ENCODE measurements around the gene CALN1.
"Not testable (repeated sequence)": the region's sequence is repeated elsewhere in the genome, so short reads cannot be mapped to it uniquely, and the experiment has no call there.

Gene CALN1

GRCh38 chr7:72265071-72265904, 146.8 kb downstream of the CALN1 start:
- DNase-seq, result no peak

GRCh38 chr7:72260406-72260805, 151.7 kb downstream of the CALN1 start:
- no peak for DNase-seq

DNA sequence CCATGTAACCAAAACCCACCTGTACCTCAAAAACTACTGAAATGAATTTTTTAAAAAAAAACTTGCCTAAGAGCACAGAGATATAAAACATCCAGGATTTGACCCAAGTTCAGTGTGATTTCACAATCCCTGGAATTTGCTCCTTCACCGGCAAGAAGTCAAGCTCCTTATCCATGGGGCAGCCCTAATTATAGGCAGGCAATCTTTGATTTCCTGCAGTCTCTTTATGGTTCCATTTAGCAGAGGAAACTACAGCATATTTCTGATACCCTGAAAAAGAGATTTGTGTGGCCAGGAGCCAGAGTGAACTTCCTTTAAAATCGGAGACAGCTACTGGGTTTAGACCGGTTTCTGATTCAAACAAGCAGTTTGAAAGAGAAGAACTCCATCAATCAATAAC, 154.1 kb downstream of the CALN1 start:
- DNase-seq, result no peak

DNA sequence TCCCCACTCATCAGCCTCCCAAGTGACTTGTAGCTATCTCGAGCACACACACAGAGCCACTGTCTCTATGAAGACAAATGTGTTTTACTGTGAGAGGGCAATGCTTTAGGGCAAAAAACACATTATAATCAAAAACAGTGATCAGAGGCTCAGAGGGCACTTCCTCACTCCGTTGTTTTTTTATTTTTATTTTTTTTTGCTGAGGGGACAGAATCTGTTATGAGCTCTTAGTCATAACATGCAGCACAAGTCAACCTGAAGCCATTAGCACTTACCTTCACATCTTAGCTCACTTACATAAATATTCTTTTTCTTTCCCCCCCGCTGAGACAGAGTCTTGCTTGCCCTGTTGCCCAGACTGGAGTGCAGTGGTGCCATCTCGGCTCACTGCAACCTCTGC, 157.7 kb downstream of the CALN1 start:
- DNase-seq, result no peak

DNA sequence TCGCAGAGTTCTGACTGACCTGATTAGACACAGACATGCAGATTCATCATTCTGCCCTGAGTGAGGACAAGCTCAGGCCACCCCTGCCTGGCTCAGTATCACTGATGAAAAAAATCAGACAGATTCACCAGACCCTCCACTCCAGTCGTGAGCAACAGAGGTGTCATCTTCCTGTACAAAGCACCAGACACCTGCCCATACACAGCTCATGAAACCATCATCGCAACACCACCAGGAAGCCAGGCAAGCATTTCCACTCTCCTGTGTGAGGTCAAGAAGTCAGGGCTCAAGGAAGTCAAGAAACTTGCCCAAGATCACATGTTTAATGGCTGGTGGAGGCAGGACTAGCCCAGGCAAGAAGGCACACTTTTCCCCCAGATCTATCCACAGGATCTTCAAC, 163.0 kb downstream of the CALN1 start:
- no peak for DNase-seq

DNA sequence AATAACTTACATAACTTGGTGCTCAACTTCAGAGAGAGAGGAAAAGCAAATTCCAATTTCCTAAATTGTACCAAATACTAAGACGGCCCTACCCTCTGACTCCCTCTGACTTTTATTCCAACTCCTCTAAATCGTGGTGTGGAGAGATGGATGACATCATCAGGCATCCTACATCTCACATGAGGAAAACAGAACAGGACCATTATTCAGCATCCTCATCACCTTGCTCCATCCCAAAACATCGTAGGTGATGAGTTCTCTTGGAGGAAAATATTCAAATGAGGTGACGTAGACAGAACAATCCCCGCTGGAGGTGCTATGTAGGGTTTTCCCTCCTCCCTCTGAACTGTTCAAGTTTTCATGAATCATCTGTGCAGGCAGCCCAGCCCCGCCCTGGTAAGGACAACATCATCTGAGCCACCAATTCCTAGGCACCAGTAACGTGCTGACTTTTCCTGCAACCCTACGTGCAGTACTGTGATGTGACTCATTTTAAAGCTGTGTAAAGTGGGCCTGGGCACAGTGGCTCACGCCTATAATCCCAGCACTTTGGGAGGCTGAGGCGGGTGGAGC, 167.2 kb downstream of the CALN1 start:
- no peak for DNase-seq

DNA sequence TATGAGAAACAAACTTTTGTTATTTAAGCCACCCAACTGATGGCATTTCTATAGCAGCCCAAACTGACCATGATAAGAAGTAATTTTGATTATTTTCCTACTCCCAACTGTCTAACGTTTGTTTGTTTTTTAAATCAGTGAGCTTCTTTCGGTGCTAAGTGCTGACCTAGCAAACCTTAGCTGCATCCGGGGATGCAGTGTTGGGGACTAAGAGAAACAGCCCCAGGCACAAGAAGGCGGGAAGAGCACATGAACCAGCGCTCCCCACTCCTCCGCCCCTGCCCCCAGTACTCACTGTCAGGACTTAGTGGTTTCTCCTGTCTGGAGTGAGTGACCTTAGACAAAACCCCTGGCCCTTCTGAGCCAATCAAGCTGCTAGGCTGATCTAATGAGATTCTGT, 168.8 kb downstream of the CALN1 start:
- no peak for DNase-seq

DNA sequence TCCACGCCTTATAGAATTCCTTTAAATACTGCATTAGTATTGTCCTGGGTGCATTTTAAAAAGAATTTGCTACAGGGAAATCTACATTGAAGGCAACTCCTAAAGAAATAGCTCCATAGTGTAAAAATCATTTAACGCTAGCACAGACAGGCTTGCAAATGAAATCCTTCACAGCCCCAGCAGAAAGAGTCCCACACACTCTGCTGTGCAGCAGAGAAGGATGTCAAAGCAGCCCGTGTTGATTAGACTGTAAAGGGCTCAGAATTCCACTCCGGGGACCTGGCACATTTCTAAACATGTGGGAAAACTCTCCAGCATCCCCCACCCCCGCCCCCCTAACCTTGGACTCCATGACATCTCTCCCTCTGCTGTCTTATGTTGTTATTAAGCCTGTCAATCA, 176.8 kb downstream of the CALN1 start:
- DNase-seq, result no peak

GRCh38 chr7:72234086-72234485, 178.1 kb downstream of the CALN1 start:
- DNase-seq, result no peak

DNA sequence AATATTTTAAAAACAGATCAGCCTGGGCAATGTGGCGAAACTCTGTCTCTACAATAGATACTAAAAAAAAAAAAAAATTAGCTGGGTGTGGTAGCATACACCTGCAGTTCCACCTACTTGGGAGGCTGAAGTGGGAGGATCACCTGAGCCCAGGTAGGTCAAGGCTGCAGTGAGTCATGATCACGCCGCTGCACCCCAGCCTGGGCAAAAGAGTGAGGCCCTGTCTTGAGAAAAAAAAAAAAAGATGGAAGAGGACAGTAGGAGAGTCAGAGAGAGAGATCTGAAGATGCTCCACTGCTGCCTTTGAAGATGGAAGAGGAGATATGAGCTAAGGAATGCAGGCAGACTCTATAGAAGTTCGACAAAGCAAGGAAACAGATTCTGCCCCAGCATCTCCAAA, 181.9 kb downstream of the CALN1 start:
- no peak for DNase-seq

DNA sequence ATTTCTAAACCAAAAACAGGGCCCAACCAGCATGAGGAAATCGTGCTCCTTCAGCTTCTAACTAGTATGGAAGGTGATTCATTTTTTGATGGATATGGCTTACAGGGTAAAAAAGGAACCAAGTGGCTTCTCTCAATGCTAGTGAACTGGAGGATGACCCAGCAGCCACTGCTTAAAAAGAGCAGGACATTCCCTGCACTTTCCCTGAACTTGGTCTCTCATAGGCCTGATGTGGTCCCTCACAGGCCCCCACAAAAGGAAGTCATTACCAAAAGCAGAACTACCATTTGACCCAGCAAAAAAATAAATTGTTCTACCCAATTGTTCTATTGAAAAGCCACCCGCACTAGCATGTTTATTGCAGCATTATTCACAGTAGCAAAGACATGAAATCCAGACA, 188.8 kb downstream of the CALN1 start:
- peak; percentile 5 for DNase-seq

DNA sequence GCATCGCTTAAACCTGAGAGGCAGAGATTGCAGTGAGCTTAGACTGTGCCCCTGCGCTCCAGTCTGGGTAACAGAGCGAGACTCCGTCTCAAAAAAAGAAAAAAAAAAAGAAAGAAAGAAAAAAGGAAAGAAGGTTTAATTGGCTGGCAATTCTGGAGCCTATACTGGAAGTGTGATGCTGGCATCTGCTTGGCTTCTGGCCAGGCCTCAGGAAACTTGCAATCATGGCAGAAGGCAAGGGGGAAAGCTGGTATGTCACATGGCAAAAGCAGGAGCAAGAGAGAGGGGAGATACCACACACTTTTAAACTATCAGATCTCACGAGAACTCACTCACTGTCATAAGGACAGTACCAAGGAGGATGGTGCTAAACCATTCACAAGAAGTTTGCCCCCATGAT, 190.0 kb downstream of the CALN1 start:
- DNase-seq, result no peak

DNA sequence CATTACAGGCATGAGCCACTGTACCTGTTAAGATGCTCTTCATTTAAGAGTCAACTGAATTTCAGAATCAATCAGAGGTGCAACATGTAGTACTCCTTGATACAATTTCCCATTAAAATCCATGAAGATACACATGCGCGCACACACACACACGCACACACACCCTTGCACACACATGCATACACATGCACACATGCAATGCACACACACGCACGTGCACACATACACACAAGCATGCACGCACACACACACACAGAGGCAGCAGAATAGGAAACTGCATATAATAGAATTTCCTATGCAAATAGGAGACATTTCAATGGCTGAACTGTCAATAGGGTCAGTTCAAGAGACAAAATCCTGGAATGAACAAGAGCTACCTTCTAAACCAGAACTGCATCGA, 192.6 kb downstream of the CALN1 start:
- DNase-seq, result no peak

DNA sequence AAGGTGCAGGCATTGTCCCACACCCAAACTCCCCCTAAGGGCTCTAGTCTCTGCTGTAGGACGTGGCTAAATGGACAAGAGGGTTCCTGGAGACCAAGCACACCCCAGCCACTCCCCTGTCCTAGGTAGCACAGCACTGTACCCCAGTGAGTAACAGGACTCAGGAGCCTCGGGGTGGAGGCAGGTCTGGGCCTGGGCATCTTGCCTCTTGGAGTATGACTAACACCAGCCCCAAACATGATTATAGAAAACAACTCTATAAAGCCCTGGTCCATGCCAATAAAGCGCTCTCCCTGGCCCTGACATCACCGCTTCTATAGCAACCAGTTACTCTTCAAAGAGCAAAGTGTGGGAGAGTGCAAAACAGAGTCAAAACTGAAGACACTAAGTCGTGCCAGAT, 195.0 kb downstream of the CALN1 start:
- DNase-seq, result no peak

DNA sequence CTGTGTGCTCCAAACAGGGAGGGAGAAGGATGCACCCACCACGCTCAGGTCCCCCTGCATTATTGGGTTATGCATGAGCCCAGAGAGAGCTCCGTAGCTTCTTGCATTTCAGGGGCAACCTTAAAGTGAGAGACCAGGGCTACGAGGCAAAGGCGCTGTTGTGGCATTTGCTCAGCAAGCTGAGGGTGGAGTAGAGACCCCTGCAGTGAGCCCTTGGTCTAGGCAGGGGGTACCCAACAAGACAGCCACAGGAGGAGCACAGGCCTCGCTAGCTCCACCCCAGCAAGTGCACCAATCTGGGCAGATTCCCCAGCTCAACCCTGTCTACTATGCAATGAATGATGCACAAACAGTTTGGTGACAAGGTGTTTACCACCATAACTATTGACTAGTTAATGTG, 198.4 kb downstream of the CALN1 start:
- no peak for DNase-seq

GRCh38 chr7:72213081-72213480, 199.1 kb downstream of the CALN1 start:
- no peak for DNase-seq

DNA sequence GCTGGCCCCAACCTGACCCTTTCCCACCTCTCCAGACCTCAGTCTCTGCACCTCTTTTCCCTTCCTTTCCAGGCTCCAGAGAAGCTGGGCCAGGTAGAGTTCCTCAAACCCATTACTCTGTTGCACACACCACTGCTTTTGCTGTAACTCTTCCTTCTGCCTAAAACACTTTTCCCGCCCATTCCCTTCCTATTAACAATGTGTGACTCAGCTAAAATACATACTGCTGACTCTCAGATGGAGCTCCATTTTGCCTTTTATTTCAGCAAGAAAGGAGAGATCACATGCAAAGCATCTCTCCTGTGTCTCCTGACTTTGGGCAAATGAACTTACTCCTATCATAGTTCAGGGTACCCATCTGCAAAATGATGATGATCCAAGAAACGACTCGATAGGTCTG, 201.0 kb downstream of the CALN1 start:
- DNase-seq, result no peak

DNA sequence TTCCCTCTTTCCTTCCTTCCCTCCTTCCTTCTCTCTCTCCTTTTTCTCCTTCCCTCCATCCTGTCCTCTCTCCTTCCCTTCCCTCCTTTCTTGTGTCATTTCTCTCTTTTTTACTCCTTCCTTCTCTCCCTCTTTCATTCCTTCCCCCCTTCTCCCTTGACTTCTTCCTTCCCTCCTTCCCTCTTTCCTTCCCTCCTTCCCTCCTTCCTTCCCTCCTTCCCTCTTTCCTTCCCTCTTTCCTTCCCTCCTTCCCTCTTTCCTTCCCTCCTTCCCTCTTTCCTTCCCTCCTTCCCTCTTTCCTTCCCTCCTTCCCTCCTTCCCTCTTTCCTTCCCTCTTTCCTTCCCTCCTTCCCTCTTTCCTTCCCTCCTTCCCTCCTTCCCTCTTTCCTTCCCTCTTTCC, 203.1 kb downstream of the CALN1 start:
- not testable (repeated sequence) for DNase-seq

DNA sequence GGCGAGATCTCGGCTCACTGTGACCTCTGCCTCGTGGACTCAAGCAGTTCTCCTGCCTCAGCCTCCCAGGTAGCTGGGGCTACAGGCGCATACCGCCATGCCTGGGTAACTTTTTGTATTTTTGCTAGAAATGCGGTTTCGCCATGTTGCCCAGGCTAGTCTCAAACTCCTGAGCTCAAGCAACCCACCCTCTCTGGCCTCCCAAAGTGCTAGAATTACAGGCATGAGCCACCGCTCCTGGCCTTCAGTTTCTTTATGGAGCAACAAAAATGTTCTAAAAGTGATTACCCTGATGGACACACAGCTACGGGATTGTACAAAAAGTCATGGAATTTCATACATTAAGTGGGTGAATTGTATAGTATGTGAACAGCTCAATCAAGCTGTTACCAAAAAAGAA, 216.0 kb downstream of the CALN1 start:
- no peak for DNase-seq

GRCh38 chr7:72190919-72191318, 221.2 kb downstream of the CALN1 start:
- no peak for DNase-seq

DNA sequence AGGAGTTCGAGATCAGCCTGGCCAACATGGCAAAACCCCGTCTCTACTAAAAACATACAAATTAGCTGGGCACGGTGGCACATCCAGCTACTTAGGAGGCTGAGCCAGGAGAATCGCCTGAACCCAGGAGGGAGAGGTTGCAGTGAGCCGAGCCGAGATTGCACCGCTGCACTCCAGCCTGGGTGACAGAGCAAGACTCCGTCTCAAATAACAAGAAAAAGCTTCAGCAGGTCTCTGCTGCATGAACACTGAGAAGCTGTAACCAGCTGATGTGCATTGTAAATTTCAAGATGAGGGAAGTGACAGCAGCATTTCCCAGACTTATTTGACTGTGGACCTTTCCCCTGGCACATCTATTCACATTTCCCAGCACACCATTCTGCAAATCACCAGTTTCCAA, 222.0 kb downstream of the CALN1 start:
- DNase-seq, result no peak

DNA sequence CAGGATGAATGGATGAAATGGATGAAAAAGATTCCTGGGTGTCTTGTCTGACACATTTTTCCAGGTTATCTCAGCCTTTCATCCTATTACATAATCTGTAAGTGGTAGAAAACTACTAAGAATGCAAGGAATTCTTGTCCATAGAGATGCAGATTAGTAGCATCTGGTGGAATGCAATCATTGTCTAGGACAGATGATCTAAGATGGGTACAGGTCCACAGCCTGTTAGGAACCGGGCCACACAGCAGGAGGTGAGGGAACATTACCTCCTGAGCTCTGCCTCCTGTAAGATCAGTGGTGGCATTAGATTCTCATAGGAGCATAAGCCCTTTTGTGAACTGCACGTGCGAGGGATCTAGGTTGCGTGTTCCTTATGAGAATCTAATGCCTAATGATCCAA, 225.0 kb downstream of the CALN1 start:
- no peak for DNase-seq

DNA sequence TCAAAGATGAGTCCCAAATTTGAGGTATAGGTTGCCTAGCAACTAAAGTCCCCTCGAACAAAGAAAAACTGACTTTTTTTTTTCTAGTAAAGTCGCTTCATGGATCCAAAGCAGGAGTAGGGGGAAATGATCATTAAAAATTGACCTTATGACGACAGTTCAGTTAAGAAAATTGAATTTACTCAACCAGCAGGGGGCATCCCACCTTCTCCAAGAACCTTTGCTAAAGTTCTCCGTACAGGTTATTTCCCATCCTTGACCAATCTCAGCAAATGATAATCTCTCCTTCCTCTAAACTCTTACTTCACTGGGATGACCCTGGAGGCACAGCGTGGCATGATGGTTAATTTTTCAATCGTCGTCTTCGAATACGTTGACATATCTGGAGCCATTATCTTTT, 228.3 kb downstream of the CALN1 start:
- DNase-seq, result no peak

DNA sequence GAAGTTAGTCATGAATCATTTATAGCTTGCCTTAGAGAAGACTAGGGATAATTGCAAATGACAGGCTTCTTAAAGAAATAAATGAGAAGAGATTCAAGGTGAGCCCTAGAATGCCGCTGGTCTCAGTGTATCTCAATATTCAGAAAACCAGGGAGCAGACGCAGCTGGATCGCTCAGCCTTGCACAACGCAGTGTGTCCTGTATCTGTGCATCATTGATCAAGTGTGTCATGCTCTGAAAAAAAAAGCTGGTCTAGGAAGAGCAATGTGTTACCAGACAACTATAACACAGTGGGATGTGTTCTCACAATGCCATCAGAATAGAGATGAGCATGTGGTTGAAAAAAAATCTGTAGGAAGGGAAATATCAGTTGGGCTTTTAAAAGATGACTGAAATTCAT, 230.1 kb downstream of the CALN1 start:
- DNase-seq, result no peak

DNA sequence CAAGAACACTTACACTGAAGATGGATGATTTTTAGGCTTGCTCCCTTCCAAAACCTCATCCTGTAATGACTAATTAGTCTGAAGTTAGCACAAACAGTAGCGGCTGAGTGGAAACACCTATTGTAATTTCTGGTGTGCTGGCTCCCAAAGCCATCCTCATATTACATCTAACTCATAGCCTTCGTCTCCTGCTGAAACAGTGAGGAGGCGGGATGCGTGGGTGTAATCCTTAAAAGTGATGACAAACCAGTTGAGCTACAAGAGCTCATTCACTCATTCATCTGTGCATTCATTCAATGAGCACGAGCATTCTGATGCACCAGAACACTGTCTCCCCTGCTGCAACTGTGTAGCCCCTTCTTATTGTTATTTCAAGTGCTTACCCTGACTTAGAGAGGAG, 235.3 kb downstream of the CALN1 start:
- no peak for DNase-seq
